ENCODE results near the gene TM9SF4.

GRCh38 chr20:32111156-32111686 is 1.7 kb downstream of the TM9SF4 start:
- no peak for TF ChIP-seq ZNF174 (tag by site-specific recombination; IDR thresholded peaks at IDR 0.05)
- TF ChIP-seq ZSCAN30 (tag by site-specific recombination; IDR thresholded peaks at IDR 0.05): no peak
- TF ChIP-seq CTCF (tag by site-specific recombination; IDR thresholded peaks at IDR 0.05): no peak
- no peak for TF ChIP-seq ZNF24 (tag by site-specific recombination; IDR thresholded peaks at IDR 0.05)
- no peak for TF ChIP-seq PATZ1 (tag by site-specific recombination; IDR thresholded peaks at IDR 0.05)
